H1 (cell line): Measurements from ENCODE around the gene WDR64. TPM values are rescaled to one million over a fixed set of nuclear protein-coding genes. Genes with fewer than 3 reads are reported as not detected.

Source experiments
- CTBP2 ChIP-seq: IDR thresholded peaks from 2 replicates; pipeline ENCODE4 v1.7.0; 2011; ENCODE audit warnings: borderline replicate concordance, mild to moderate bottlenecking, moderate library complexity, mixed read lengths, low read length; ENCODE audit not compliant: insufficient read depth, insufficient read length
- GTF2F1 ChIP-seq: IDR thresholded peaks from 2 replicates; pipeline ENCODE4 v1.6.1; 2012; ENCODE audit warnings: low read depth, low read length, improper control_type of control experiment, borderline replicate concordance
- JUND ChIP-seq: IDR thresholded peaks from 2 replicates; pipeline ENCODE4 v1.6.1; 2011; ENCODE audit warnings: mild to moderate bottlenecking, improper control_type of control experiment, low read length
- POLR2AphosphoS5 ChIP-seq: IDR thresholded peaks from 2 replicates; pipeline ENCODE4 v1.6.1; 2011; ENCODE audit warnings: low read depth, low read length
- SIRT6 ChIP-seq: IDR thresholded peaks from one replicate; pipeline ENCODE4 v1.7.1; 2012; ENCODE audit warnings: low read length, inconsistent platforms
- SRF ChIP-seq: IDR thresholded peaks from 2 replicates; pipeline ENCODE4 v1.6.1; 2011; ENCODE audit warnings: mild to moderate bottlenecking, low read depth, low read length, moderate library complexity
- polyA plus RNA-seq, 7 experiments: library from polyadenylated mRNA; depleted of rRNA in 3 of 7; stranded (reverse) in 5 of 7; unstranded in 2 of 7; fragments of >200 nt in 5 of 7; fragments of 200-250 nt in 2 of 7; gene quantifications; 1 replicate in 5 of 7; 2 replicates in 1 of 7; 4 replicates in 1 of 7; pipeline versions ENCODE4 v1.2.1 to v1.2.3, GENCODE V29; 2011 to 2013; ENCODE audit warnings: missing spikeins in 2 of 7, mixed read lengths in 2 of 7
- total RNA-seq: library from RNA; stranded (reverse); fragmentation: NEBNext Ultra II Directional; extraction: Animal tissue kit (Norgen Biotek cat#: 25700); gene quantifications from 2 replicates; pipeline ENCODE4 v1.2.1, GENCODE V29; 2021

The WDR64 gene
- total and polyA plus RNA-seq, 2 of the 8 experiments (the other 6 are each of a cell fraction or from before 2014, with no cell fraction given) = 0.02 TPM; not detected in 1

GRCh38 chr1:241631674-241632073 lies 20.4 kb upstream of the WDR64 start (continued):
- TF ChIP-seq SRF (no peak), JUND (no peak), POLR2AphosphoS5 (no peak), SIRT6 (no peak), CTBP2 (no peak), GTF2F1 (no peak)
